GM06990 (cell line): ENCODE measurements around the gene DCAF15.

Experiments used
- DNase-seq: peaks from one replicate; pipeline ENCODE4 v3.0.0-alpha.2; 2011; ENCODE audit not compliant: insufficient read length; ENCODE audit errors: extremely low read depth
- H3K27me3 ChIP-seq: replicated peaks from 2 replicates; pipeline ENCODE4 v1.6.0; 2011; ENCODE audit warnings: low read length; ENCODE audit not compliant: control insufficient read depth, insufficient read depth
- H3K36me3 ChIP-seq: 2 replicates; pipeline ENCODE4 v1.5.1; 2011; ENCODE audit warnings: low read length; ENCODE audit not compliant: control insufficient read depth, insufficient read depth
- H3K4me3 ChIP-seq: replicated peaks from 2 replicates; pipeline ENCODE4 v1.5.1; 2011; ENCODE audit warnings: low read depth, mild to moderate bottlenecking, control low read depth, low read length
- CTCF ChIP-seq: IDR thresholded peaks from 2 replicates; pipeline ENCODE4 v1.5.1; 2011; ENCODE audit warnings: low read length, control low read depth, mild to moderate bottlenecking, inconsistent platforms; ENCODE audit not compliant: insufficient read depth, poor library complexity, severe bottlenecking

Gene DCAF15

DNA sequence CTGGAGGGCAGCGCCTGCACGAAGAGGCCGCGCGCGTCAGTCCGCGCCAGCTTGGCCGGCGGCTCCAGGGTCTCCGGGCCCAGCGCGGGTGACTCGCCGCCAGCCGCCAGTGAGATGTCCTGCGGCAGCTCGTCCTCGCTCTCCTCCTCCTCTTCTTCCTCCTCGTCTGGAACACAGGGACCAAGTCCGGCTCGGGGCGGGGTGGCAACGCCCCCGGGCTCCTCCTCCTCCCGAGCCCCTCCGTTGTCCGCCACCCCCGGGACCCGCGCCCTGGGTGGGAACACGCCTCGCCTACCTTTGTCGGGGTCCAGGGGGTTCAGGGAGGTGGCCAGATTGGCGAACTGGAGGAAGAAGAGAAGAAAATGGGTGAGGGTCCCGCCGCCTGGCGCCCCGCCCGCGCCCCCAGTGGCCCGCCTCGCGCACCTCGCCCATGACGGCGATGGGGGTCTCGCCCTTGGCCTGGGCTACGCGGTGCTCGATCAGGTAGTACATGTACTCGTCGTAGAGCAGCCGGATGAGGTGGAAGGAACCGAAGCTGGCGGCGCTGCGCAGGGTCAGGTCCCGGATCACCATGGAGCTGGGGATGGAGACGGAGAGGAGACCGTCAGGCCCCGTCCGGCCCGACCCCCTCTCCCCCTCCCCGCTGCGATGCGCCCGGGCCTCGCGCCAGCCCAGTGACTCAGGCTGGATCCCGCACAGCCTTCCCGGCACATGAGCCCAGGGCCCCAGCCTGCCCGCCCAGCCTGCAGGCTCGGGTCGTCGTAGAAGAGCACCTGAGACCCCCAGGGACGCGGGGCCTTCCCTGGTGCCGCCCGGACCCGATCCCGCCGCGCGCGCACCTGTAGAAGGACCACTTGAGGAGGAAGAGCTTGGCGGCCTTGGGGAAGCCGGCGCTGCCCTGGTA is 10.6 kb downstream of the DCAF15 start:
- H3K27me3 ChIP-seq: no peaks in the 10 kb centered on the region
- H3K36me3 ChIP-seq: peaks cover 12% of the 10 kb centered on the region
- no peak overlapping the region for H3K4me3 ChIP-seq
- no peak for TF ChIP-seq CTCF
- DNase-seq: no peak

DNA sequence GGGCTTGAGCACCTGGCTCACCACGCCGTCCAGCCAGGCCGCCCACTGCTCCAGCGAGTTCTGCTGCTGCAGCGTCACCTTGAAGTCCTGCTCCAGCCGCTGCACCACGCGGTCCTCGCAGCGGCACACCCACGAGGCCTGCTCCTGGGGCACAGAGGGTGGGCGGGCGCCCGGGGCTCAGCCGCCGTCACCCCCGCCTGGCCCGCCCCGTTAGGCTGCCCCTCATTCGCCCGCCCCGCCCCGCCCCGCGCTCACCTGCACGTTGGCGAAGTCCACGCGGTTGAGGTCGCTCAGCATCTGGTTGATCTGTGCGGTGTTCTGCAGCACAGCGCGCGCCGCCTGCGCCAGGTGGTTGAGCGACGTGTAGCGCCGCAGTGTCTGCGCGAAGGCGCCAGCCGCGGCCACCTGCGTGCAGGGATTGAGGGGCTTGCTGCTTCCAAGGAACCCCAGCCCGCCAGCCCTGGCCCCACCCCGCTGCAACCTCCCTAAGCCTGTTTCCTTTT is 11.3 kb downstream of the DCAF15 start:
- DNase-seq: no peak
- no peak overlapping the region for H3K4me3 ChIP-seq
- H3K27me3 ChIP-seq: no peaks in the 10 kb centered on the region
- TF ChIP-seq CTCF: no peak
- peaks cover 10% of the 10 kb centered on the region for H3K36me3 ChIP-seq

GRCh38 chr19:13964776-13965175 is 12.5 kb downstream of the DCAF15 start:
- Histone ChIP-seq H3K36me3 (peaks cover 10% of the 10 kb centered on the region), H3K4me3 (no peak overlapping the region), H3K27me3 (no peaks in the 10 kb centered on the region)
- no peak for TF ChIP-seq CTCF
- no peak for DNase-seq

DNA sequence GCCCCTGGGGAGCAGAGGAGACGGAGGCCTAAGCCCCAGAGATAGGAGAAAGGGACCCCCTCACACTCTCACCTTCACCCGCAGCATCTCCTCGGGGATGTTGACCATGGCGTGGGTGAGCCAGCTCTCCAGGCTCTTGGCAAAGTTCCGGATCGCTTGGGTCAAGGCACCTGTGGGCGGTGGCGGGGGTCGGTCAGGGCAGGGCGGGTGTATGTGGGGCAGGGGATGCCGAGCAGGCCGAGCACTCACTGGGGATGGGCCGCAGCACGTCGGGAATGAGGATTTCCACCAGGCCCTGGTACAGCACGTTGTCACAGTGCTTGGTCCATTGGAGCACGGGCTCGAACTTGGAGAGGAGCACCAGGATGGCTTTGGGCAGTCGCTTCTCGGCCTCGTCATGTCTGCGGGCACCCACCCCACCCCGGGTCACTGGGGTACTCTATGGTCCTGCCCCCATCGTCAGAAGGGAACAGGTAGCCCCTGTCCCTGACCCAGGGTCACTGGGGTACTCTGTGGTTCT is 13.1 kb downstream of the DCAF15 start:
- no peak for DNase-seq
- Histone ChIP-seq H3K27me3 (no peaks in the 10 kb centered on the region), H3K4me3 (no peak overlapping the region), H3K36me3 (peaks cover 6% of the 10 kb centered on the region)
- TF ChIP-seq CTCF: no peak

GRCh38 chr19:13965926-13966683 is 13.8 kb downstream of the DCAF15 start:
- Histone ChIP-seq H3K27me3 (no peaks in the 10 kb centered on the region), H3K4me3 (no peak overlapping the region), H3K36me3 (peaks cover 2% of the 10 kb centered on the region)
- DNase-seq: no peak
- TF ChIP-seq CTCF: no peak
